GM12892 (cell line): ENCODE measurements around the gene XYLT1.

Experiments
- POLR2AphosphoS5 ChIP-seq: IDR thresholded peaks from 2 replicates; pipeline ENCODE4 v1.6.1; 2011; ENCODE audit warnings: low read depth, low read length, control low read depth
- TAF1 ChIP-seq: IDR thresholded peaks from 2 replicates; pipeline ENCODE4 v1.6.1; 2011; ENCODE audit warnings: low read depth, mild to moderate bottlenecking, control low read depth, low read length, borderline replicate concordance

DNA sequence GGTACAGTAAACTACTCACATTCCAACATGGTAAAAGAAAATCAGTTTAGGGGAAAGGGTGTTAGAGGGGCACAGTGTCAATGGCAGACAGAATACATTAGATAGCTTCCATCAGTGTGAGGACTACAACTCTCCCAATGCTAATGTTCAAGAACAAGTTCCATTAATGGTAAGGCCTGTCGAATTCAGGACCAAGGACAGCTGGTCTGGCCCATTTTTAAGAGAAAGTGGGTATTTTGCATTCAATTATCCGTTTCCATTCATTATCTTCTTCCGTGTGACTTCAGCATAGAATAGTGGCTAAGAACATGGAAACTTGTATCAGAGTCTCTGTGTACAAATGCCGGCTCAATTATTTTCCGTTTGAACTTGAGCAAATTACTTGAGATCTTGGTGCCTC is 98.4 kb downstream of the XYLT1 start:
- TF ChIP-seq TAF1, result no peak
- no peak for TF ChIP-seq POLR2AphosphoS5
